Measurements from ENCODE around the gene CACNA1C.

The CACNA1C gene

GRCh38 chr12:2616763-2617162, 564.0 kb downstream of the CACNA1C start:
- DNase-seq: no peak

- DNase-seq: no peak
Observed at GRCh38 chr12:2617365-2617764, 564.6 kb downstream of the CACNA1C start.

GRCh38 chr12:2618291-2618995, 565.7 kb downstream of the CACNA1C start:
- no peak for DNase-seq

GRCh38 chr12:2619136-2619535, 566.3 kb downstream of the CACNA1C start:
- no peak for DNase-seq

GRCh38 chr12:2622460-2622859, 569.7 kb downstream of the CACNA1C start:
- DNase-seq: no peak

- DNase-seq: no peak
Observed at GRCh38 chr12:2623472-2623871, 570.7 kb downstream of the CACNA1C start.

- DNase-seq: no peak
Observed at GRCh38 chr12:2624543-2625288, 571.9 kb downstream of the CACNA1C start.

- DNase-seq: no peak
Observed at GRCh38 chr12:2625289-2625612, 572.5 kb downstream of the CACNA1C start.

GRCh38 chr12:2627076-2627834, 574.5 kb downstream of the CACNA1C start:
- DNase-seq: no peak

GRCh38 chr12:2627835-2628191, 575.0 kb downstream of the CACNA1C start:
- no peak for DNase-seq

GRCh38 chr12:2628401-2628800, 575.6 kb downstream of the CACNA1C start:
- DNase-seq: no peak

GRCh38 chr12:2629051-2629450, 576.3 kb downstream of the CACNA1C start:
- no peak for DNase-seq

- no peak for DNase-seq
Observed at GRCh38 chr12:2631653-2632350, 579.0 kb downstream of the CACNA1C start.

GRCh38 chr12:2633176-2633824, 580.5 kb downstream of the CACNA1C start:
- no peak for DNase-seq

GRCh38 chr12:2633825-2634200, 581.0 kb downstream of the CACNA1C start:
- no peak for DNase-seq

GRCh38 chr12:2634471-2634870, 581.7 kb downstream of the CACNA1C start:
- DNase-seq: no peak

- DNase-seq: no peak
Observed at GRCh38 chr12:2636741-2637340, 584.1 kb downstream of the CACNA1C start.

- no peak for DNase-seq
Observed at GRCh38 chr12:2637371-2637770, 584.6 kb downstream of the CACNA1C start.

- DNase-seq: no peak
Observed at GRCh38 chr12:2638273-2639019, 585.7 kb downstream of the CACNA1C start.

GRCh38 chr12:2639020-2639298, 586.2 kb downstream of the CACNA1C start:
- DNase-seq: no peak

- no peak for DNase-seq
Observed at GRCh38 chr12:2640281-2640680, 587.5 kb downstream of the CACNA1C start.

GRCh38 chr12:2640709-2641108, 587.9 kb downstream of the CACNA1C start:
- no peak for DNase-seq
